ENCODE measurements around the gene KCNG3.

The KCNG3 gene

GRCh38 chr2:42486145-42486906 is 7.5 kb downstream of the KCNG3 start:
- no peak for DNase-seq

GRCh38 chr2:42480402-42480801 is 13.4 kb downstream of the KCNG3 start:
- DNase-seq: no peak

- DNase-seq: no peak
These were observed 18.9 kb downstream of the KCNG3 start for GRCh38 chr2:42474765-42475454.

GRCh38 chr2:42470706-42471105 is 23.1 kb downstream of the KCNG3 start:
- no peak for DNase-seq

GRCh38 chr2:42464631-42465030 is 29.2 kb downstream of the KCNG3 start:
- peak in 1 of 58 donors; percentile 5 for DNase-seq

GRCh38 chr2:42463570-42463969 is 30.2 kb downstream of the KCNG3 start:
- DNase-seq: no peak

GRCh38 chr2:42459296-42459695 is 34.5 kb downstream of the KCNG3 start:
- DNase-seq: no peak

- no peak for DNase-seq
These were observed 35.4 kb downstream of the KCNG3 start for GRCh38 chr2:42458396-42458795.

- DNase-seq: no peak
These were observed 36.8 kb downstream of the KCNG3 start for GRCh38 chr2:42457011-42457410.

- no peak for DNase-seq
These were observed 37.5 kb downstream of the KCNG3 start for GRCh38 chr2:42456126-42456839.

GRCh38 chr2:42452545-42452944 is 41.2 kb downstream of the KCNG3 start:
- DNase-seq: no peak

GRCh38 chr2:42450136-42450535 is 43.6 kb downstream of the KCNG3 start:
- peak in 6 of 58 donors; percentile 6 to 32 (median 10) for DNase-seq

- DNase-seq: no peak
These were observed 44.4 kb downstream of the KCNG3 start for GRCh38 chr2:42449163-42450087.

- DNase-seq: no peak
These were observed 45.6 kb downstream of the KCNG3 start for GRCh38 chr2:42448163-42448562.

- DNase-seq: no peak
These were observed 47.1 kb downstream of the KCNG3 start for GRCh38 chr2:42446503-42447271.

- peak in 3 of 58 donors; percentile 3 to 47 (median 33) for DNase-seq
These were observed 49.9 kb downstream of the KCNG3 start for GRCh38 chr2:42443718-42444399.

- DNase-seq: no peak
These were observed 51.0 kb downstream of the KCNG3 start for GRCh38 chr2:42442774-42443173.

GRCh38 chr2:42438685-42439084 is 55.1 kb downstream of the KCNG3 start:
- DNase-seq: no peak

GRCh38 chr2:42436370-42436769 is 57.4 kb downstream of the KCNG3 start:
- DNase-seq: no peak

- no peak for DNase-seq
These were observed 58.2 kb downstream of the KCNG3 start for GRCh38 chr2:42435628-42436027.
